ENCODE measurements around the gene ATG14.

- no peak for TF ChIP-seq CTCF (IDR thresholded peaks at IDR 0.05)
- no peak for TF ChIP-seq POLR2A (IDR thresholded peaks at IDR 0.05)
Observed at GRCh38 chr14:55454264-55455002, 42.8 kb upstream of the ATG14 start.
